ENCODE measurements around the gene C3orf22.

Gene C3orf22

GRCh38 chr3:126510308-126510910 is 48.3 kb downstream of the C3orf22 start:
- FAIRE-seq, result no peak
- no peak for TF ChIP-seq CTCF (IDR thresholded peaks at IDR 0.05; ENCODE audit: insufficient read depth, missing control alignments)
- no peak for DNase-seq (ENCODE audit: insufficient read length, low spot score)

GRCh38 chr3:126509597-126510307 is 49.0 kb downstream of the C3orf22 start:
- FAIRE-seq (no peak), DNase-seq (ENCODE audit: insufficient read length, low spot score) (no peak)
- TF ChIP-seq CTCF (IDR thresholded peaks at IDR 0.05; ENCODE audit: insufficient read depth, missing control alignments), result no peak

GRCh38 chr3:126508564-126508964 is 50.2 kb downstream of the C3orf22 start:
- FAIRE-seq (no peak), DNase-seq (ENCODE audit: insufficient read length, low spot score) (no peak)
- no peak for TF ChIP-seq CTCF (IDR thresholded peaks at IDR 0.05; ENCODE audit: insufficient read depth, missing control alignments)

GRCh38 chr3:126507886-126508285 is 50.8 kb downstream of the C3orf22 start:
- DNase-seq (ENCODE audit: insufficient read length, low spot score) (no peak), FAIRE-seq (no peak)
- TF ChIP-seq CTCF (IDR thresholded peaks at IDR 0.05; ENCODE audit: insufficient read depth, missing control alignments), result no peak

- TF ChIP-seq CTCF (IDR thresholded peaks at IDR 0.05; ENCODE audit: insufficient read depth, missing control alignments), result no peak
- FAIRE-seq (no peak), DNase-seq (ENCODE audit: insufficient read length, low spot score) (no peak)
Observed at GRCh38 chr3:126503701-126504100, 55.0 kb downstream of the C3orf22 start.

- no peak for TF ChIP-seq CTCF (IDR thresholded peaks at IDR 0.05; ENCODE audit: insufficient read depth, missing control alignments)
- DNase-seq (ENCODE audit: insufficient read length, low spot score) (no peak), FAIRE-seq (peak; percentile 77)
Observed at GRCh38 chr3:126502656-126503055, 56.1 kb downstream of the C3orf22 start.

- no peak for DNase-seq (ENCODE audit: insufficient read length, low spot score)
- TF ChIP-seq CTCF (IDR thresholded peaks at IDR 0.05; ENCODE audit: insufficient read depth, missing control alignments), result no peak
- FAIRE-seq, result no peak
Observed at GRCh38 chr3:126501736-126502135, 57.0 kb downstream of the C3orf22 start.
